NCI-H1105 treated with DMSO at 0.1 percent for 48 hours (cell line): ENCODE data around the gene RNU6-1.

Source experiments
- DNase-seq: peaks from one replicate; lab custom pipeline; 2025; lab: John Stamatoyannopoulos, UW

RNU6-1 gene

DNA sequence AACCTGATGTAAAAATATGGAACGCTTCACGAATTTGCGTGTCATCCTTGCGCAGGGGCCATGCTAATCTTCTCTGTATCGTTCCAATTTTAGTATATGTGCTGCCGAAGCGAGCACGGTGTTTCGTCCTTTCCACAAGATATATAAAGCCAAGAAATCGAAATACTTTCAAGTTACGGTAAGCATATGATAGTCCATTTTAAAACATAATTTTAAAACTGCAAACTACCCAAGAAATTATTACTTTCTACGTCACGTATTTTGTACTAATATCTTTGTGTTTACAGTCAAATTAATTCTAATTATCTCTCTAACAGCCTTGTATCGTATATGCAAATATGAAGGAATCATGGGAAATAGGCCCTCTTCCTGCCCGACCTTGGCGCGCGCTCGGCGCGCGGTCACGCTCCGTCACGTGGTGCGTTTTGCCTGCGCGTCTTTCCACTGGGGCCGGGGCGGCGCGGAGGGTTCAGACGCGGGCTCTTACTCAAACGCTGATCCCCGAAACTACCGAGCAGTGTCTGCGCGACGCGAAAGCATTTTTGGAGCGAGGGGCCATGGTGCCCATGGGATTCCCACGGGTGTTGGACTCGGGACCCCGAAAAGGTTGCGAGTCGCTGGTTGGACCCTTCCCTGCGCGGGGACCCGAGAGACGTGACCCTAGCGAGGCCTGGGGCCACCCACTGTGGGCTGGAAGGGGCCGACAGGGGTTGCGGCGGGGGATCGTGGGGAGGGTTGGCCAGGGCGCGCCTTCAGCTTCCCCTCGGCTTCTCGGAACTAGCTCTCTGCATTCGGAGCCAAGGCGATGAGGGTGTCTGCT is at the start of gene RNU6-1:
Gene RNU6-1, minus strand, starts transcription at position 117 of the 820 bp plus-strand sequence.
- peak; percentile 98 for DNase-seq

DNA sequence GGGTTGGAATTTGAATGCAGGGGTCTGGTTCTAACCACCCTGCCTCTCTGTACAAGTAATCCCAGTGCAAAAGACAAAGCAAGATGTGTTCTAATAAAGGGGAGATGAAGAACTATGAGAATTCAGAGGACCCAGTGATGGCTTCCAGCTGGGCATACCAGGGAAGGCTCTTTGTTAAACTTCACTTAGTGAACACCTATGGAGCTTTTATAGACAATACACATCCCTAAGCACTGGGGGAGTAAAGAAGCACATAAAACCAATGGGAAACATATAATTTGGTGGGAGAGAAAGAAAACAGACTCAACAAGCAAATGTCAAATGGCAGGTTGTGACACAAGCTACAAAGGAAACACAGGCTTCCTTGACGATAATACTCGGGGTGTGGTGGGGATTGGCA is 47.9 kb upstream of the RNU6-1 start:
- DNase-seq = no peak

DNA sequence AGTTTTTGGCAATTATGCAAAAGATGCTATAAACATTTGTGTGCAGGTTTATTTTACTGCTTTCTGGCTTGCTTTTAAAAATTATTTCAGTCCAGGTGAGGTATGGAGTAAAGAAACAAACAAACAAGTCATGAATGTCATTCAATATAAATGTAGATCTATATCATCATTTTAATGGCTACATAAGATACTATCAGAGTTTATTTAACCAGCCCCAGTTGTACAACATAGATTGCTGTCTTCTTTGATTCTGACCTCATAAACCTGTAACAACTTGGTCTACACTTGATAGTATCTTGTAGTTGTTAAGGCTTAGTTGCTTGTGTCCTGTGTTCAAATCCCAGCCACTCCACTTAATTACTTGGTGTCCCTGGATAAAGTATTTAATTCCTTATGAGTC is 46.0 kb upstream of the RNU6-1 start:
- DNase-seq = no peak

DNA sequence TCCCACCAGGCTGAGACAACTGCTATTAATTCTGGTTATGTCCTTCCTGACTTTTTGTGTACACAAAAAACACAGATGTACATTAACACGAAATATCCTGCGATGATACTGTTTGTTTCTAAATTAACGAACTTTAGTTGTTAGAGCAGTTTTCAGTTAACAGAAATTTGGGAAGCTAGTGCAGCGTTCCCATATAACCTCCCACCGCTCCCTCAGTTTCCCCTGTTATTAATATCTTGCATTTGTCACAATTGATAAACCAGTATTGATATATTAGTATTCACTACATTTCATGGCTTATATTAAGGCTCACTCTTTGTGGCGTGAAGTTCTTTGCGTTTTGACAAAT is 45.3 kb upstream of the RNU6-1 start:
- no peak for DNase-seq

DNA sequence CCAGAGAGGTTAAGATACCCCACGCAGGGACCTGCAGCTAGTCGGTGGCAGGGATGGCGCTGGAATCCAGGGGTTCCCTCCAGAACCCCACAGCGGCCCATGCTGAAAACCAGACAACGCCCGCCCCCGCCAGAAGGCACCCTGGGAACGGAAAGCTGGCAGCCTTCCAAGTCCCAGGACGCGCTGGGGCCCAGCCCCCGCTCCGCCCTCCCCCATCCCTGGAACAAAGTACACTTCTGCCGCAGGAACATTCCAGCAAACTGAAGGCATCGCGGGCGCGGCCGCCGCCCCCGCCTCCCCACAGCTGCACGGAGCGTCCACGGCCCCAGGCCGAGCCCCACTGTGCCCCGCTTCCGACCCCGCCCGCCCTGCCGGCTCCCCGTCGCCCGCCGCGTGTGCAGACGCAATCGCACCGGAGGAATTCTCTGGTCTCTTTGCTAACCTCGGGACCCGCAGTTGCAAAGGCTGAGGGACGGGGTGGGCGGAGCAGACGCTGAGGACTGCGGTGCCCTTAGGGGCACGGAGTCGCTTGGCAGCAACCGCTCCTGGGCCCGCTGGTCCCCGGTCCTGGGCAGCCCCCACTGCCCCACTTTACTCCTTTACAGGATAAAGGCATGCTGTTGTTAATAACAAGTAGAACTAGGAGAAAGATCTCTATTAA is 44.8 kb upstream of the RNU6-1 start:
- DNase-seq = no peak

DNA sequence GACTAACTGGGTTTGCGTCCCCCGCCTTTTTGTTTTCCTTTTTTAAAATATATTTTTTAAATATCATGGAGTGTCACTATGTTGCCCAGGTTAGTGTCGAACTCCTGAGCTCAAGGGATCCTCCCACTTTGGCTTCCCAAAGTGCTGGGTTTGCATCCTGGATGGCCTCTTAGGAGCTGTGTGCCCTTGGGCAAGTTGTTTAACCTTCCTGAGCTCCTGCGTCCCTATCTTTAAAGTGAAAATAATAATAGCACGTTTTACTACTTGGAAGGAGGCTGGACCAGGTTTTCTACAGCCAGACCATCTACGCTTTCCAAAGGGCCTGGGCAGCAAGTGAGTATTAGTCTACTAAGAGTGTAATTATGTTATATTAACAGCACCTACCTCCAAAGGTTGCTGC is 44.2 kb upstream of the RNU6-1 start:
- no peak for DNase-seq

DNA sequence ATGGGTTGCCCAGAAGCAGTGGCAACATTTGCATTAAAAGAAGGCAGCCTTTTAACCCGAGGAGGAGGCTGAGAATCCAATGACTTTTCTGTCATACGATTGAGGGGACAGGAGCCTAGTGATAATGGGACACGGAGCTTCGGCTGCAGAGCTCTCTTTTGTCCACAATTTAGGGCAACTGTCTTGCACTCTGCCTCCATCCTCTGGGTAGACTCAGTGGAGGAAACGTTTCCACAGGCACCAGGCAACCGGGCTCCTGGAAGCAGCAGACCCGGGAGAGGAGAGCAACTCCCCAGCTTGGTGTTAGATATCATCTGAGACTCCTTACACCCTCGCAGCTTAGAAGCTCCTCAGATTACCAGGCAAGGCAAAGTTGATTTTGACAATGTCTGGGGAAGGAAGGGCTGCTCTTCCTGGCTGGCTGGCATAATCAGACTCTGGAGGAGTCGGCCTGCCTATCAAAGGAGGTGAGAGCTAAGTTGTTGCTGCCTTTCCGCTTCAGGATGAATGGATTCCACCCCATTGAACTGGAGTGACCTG is 43.5 kb upstream of the RNU6-1 start:
- no peak for DNase-seq

DNA sequence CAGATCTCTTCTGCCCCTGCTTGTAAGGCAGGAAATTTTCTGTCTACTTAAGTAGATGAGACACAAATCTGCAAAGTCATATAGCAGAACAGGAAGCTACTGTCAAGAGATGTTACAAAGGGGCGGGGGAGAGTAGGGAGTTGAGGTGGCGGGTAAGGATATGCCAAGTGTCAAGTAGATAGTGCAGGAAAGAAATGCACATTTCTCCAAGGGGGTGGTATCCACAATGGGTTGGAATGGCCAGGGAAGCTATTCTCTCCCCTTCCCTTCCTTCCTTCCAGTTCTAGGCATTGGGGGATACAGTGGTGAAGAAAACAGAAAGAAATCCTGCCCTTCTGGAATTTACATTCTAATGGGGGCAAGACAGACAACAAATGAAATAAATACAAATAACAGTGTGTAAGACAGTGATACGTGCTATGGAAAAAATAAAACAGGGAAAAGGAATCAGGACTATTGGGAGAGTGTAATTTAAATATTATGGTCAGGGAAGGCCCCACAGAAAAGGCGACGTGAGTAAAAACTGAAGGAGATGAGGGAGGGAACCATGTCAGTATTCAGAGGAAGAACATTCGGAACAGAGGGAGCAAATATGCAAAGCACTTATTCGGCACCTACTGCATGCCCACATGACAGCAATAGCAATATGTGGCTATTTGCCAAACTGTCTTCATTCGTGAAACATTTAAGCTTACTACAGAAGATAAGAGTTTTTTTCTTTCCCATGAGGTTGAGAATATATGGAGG is 42.8 kb upstream of the RNU6-1 start:
- no peak for DNase-seq

DNA sequence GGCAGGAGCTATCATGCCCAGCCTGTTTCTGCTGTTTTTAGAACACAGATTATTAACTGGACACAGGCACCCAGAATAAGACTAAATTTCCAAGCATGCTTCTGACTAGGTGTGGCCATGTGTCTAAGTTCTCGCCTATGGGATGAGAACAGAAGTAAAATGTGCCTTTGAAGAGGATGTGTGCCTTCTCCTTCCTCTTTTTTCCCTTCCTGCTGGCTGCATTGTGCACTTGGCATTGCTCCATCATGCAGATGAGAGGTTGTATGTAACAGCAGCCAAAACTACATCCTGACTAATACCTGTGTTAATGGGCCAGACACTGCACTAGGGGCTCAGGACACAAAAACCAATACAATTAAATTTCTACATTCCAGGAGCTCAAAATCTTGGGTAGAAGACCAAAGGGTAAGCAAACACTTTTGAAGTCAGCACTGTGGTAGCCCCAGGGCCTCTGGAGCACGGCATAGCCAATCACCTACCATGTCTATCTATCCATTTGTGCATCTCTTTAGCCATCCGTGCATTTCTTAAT is 40.9 kb upstream of the RNU6-1 start:
- DNase-seq = peak; percentile 22

DNA sequence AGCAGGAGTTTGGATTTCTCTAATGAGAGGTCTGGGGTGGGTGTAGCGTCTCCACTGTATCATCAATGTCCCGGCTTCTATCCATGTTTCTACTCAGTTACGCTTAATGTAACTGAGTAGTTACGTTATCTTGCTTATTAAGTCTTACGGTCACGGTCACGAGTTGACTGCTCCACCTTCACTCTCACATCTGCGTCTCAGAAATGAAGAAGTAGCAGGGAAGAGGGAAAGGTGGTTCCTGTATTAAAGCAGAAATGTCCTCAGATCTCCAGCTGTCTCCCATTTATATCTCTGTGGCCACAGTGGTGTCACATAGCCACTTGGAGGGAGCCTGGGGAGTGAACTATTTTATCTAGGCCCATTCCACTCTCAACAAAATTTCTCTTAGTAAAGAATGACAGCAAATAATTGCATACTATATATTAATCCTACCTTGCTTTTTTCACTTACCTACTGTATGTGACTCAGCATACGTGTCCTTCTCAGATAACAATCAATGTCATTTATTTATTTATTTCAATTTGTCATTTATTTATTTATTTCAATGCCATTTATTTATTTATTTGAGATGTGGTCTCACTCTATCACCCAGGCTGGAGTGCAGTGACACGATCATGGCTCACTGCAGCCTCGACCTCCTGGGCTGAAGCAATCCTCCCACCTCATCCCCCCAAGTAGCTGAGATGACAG is 39.7 kb upstream of the RNU6-1 start:
- no peak for DNase-seq

DNA sequence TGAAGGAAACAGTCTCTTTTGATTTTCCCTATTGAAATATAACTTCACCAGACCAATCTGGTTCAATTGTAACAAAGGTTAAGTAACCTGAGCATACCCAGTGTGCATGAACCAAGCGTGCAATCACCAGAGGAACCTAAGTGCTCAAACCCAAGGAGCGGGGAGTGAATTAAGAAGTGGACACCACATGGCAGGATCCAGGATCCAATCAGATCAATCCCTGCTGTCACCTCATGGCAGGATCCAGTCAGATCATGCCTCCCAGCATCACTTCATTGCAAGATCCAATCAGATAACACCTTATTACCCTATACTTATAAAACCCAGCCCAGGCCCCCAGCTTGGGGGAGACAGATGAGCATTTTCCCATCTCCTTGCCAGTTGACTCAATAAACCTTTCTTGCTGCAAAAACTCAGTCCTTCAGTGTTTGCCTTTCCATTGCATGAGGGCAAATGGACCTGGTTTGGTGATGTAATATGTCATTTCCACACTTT is 38.9 kb upstream of the RNU6-1 start:
- DNase-seq = no peak

DNA sequence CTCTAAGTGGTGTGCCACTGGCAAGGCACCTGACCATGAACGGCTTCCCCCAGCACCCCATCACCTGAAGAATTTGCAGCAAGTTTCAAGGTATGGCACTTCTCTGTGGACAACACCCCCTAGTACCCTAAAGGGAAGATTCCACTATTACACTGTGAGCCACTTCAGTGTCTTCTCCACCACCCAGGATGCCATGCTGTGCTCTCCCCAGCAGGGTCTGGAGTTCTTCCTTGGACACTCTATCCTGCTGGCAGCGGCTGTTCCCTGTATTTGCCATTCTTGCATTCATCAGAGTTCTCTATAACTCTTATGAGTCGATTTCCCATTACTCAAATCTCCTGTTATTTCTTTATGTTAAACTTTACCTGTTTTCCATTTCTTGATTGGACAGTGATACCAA is 33.9 kb upstream of the RNU6-1 start:
- no peak for DNase-seq

DNA sequence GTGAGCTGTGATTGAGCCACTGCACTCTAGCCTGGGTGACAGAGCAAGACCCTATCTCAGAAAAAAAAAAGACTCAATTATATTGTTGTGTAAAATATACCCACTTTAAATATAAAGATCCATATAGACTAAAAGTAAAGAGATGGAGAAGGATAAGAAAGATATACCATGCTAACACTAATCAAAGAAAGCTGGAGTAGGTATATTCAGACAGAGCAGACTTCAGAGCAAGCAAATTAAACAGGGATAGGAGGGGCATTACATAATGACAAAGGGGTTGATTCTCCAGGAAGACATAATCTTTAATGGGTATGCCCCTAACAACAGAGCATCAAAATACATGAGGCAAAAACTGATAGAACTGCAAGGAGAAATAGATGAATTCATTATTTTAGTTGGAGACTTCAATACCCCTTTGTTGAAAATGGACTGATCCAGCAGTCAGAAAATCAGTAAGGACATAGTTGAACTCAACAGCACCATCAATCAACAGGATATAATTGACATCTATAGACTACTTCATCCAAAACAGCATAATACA is 31.1 kb upstream of the RNU6-1 start:
- DNase-seq = no peak

DNA sequence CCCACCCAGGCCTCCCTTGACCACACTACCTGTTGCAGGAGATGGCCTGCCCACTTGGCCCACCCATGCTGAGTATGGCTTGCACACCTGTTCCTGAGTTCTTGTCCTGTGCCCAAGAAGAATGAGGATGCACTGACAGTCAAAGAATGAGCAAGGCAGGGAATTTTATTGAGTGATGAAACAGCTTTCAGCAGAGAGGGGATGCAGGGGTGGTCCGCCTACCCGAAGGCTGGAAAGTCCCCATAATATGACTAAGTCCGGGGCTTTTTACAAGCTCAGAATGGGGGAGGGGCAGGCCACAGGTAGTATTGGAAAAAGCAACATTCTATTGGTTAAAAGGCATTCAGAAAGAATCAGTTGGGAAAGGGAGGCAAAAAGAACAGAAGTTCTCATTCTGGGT is 29.9 kb upstream of the RNU6-1 start:
- no peak for DNase-seq

DNA sequence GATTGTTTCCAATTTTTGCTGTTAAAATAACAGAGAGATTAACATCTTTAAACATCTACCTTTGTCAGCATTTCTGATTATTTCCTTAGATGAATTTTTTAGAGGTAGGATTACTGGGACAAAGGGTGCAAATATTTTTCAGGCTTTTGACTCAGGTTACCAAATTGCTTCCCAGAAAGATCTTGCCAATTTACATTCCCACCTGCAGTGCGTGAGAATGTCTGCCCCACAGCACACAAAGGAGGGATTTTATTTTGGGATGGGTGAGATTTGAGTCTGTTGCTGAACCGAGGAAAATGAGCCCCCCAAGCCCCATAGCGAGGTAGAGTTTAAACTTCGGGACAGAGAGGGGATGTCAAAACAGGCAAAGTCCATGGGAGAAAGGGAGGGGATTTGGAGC is 25.9 kb upstream of the RNU6-1 start:
- DNase-seq = no peak

DNA sequence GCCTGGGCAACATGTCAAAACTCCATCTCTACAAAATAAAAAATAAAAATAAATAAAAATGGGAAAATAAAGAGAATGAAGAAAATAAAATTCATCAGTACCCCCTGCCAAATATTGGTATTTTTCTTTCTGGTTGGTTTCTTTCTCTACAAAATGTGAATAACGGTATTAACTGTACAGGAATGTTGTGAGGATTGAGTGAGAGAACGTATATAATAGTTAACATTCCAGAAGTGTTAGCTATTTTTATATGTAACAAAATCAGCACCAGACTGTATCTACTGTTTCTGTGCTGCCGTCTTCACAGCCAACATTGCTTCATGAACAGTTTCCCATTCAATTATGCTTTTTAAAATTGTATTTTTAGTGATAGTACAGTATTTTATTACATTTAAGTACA is 25.5 kb upstream of the RNU6-1 start:
- DNase-seq = no peak

DNA sequence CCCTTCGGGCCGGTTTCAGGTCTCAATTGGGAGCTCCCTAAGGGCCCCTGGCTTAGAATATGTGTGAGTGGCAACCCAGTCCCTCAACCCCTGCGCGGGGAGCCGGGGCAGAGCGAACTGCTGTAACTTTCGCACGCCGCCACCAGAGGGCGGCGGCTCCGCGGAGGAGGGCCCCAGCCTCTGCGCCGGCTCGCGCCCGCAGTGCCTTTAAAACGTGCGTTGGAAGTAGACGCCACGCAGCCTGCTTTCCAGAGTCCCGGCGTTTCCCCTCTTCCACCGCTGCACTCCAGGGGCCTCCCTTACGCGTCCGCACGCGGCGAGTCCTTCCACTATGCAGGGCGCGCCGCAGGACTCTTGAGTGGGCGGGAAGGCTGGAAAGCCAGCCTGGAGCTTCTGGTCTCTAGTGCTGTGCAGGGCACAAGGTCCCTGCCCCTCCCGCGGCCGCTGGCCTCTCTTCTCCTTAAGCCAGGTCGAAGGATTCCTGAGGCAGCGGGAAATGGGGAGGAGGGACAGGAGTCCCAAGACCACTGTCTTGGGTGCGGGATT is 23.7 kb upstream of the RNU6-1 start:
- DNase-seq = peak; percentile 68

DNA sequence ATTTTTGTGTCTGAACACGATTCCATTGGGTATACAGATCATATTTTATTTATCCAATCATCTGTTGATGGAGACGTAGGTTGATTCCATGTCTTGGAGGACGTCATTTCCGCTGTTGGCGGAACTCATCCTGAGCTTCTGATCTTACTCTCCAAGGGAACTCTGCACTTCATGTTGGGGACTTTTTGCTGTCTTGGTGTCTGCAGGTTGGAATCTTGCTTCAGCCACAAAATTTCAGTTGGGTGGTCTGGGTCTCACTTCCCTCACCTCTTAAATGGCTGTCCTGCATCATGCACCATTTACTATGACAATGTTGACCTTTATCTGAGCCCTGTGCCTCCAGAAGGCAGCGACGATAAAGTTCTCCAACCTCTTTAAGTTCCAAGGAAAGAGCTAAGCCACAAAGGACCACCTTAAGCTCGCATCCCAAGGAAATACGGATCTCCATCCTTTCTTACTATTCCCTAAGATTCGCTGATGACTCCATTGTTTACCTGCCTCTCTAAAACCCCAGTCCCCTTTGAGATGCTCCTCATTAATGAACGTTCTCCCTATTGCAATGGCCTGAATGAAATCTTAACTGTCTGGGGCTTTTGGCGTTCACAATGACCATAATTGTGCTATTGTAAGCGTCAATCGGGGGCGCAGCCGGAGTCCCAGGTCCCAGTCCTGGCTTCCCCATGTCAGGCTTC is 23.1 kb upstream of the RNU6-1 start:
- no peak for DNase-seq

DNA sequence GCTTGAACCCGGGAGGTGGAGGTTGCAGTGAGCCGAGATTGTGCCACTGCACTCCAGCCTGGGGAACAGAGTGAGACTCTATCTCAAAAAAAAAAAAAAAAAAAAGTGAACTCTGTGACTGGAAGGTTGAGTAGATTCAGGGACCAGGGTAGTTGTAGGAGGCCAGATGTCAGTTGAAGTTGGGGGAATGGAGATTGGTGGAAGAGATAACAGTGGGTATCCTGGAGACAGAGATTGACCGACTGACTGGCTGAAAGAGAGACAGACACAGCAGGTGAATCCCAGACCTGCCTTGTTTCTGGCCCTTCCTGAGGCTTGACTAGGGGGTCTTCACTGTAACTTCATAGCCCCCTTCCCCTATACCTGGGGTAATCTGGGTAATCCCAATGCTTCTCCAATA is 22.1 kb upstream of the RNU6-1 start:
- no peak for DNase-seq

DNA sequence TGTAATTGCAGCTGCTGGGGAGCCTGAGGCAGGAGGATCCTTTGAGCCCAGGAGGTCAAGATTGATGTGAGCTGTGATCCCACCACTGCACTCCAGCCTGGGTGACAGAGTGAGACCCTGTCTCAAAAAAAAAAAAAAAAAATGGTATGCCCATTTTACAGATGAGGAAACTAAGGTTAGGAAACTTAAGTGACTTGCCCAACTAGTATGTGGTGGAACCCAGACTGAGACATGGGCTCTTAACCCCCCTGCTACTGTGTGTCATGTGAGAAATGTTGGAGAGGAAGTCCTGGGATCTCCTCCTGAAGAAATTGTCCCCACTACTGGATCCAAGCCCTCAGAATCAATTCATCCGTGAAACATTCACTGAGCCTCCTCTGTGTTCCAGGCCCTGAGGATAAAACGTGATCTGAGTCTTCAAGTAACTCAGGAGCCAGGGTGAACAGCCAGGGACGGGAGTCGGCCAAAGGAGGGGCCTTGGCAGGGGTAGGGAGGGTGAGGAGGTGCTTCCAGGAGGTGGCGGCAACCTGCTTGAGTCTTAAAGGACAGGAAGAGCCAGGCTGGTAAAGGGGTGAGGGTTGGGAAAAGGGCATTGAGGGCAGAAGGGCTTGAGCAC is 19.6 kb upstream of the RNU6-1 start:
- DNase-seq = no peak
